ENCODE results near the gene PROP1. TPM values are rescaled to one million over a fixed set of nuclear protein-coding genes. Genes with fewer than 3 reads are reported as not detected.
A peak's percentile ranks its signal among the peaks of the same experiment; 100 is the strongest.
"Not testable (repeated sequence)": the region's sequence is repeated elsewhere in the genome, so short reads cannot be mapped to it uniquely, and the experiment has no call there.

PROP1 gene
- total and polyA plus RNA-seq, 2 donors = not detected

GRCh38 chr5:177984584-177985206 lies 11.3 kb downstream of the PROP1 start:
- H3K9me3 ChIP-seq (ENCODE audit: control insufficient read depth in 2 of 2, insufficient read depth in 1 of 2, low read length in 1 of 2) = peaks cover 1 to 3% of the 10 kb centered on the region in 2 donors
- 5% methylated on average over 47 of the region's 47 CpGs for WGBS
- DNase-seq (ENCODE audit: low read depth in 6 of 9, low spot score in 9 of 9) = no peak
- peaks cover 51 to 84% of the 10 kb centered on the region in 2 donors for H3K27me3 ChIP-seq (ENCODE audit: control insufficient read depth in 2 of 2, insufficient read depth in 1 of 2, low read length in 1 of 2)
- no peaks in the 10 kb centered on the region for H3K36me3 ChIP-seq (ENCODE audit: control insufficient read depth in 2 of 2, insufficient read depth in 2 of 2, low read length in 1 of 2)
- no peak overlapping the region for H3K4me3 ChIP-seq (ENCODE audit: low read length in 2 of 2)
- H3K27ac ChIP-seq (ENCODE audit: low read depth in 1 of 2, low read length in 1 of 2) = no peak overlapping the region
- H3K4me1 ChIP-seq (ENCODE audit: control insufficient read depth in 2 of 2, insufficient read depth in 2 of 2, low read length in 2 of 2) = peaks cover 0 to 10% of the 10 kb centered on the region in 2 donors

GRCh38 chr5:177983763-177984583 lies 12.1 kb downstream of the PROP1 start:
- no peak overlapping the region for H3K4me3 ChIP-seq (ENCODE audit: low read length in 2 of 2)
- DNase-seq (ENCODE audit: low read depth in 6 of 9, low spot score in 9 of 9) = no peak

GRCh38 chr5:177982956-177983355 lies 13.1 kb downstream of the PROP1 start:
- H3K9me3 ChIP-seq (ENCODE audit: control insufficient read depth in 2 of 2, insufficient read depth in 1 of 2, low read length in 1 of 2) = peaks cover 1 to 3% of the 10 kb centered on the region in 2 donors
- peaks cover 0 to 10% of the 10 kb centered on the region in 2 donors for H3K4me1 ChIP-seq (ENCODE audit: control insufficient read depth in 2 of 2, insufficient read depth in 2 of 2, low read length in 2 of 2)
- no peak for DNase-seq (ENCODE audit: low read depth in 6 of 9, low spot score in 9 of 9)
- peaks cover 51 to 74% of the 10 kb centered on the region in 2 donors for H3K27me3 ChIP-seq (ENCODE audit: control insufficient read depth in 2 of 2, insufficient read depth in 1 of 2, low read length in 1 of 2)
- H3K36me3 ChIP-seq (ENCODE audit: control insufficient read depth in 2 of 2, insufficient read depth in 2 of 2, low read length in 1 of 2) = no peaks in the 10 kb centered on the region
- H3K27ac ChIP-seq (ENCODE audit: low read depth in 1 of 2, low read length in 1 of 2) = no peak overlapping the region
- WGBS = 93% methylated on average over 5 of the region's 5 CpGs
- no peak overlapping the region for H3K4me3 ChIP-seq (ENCODE audit: low read length in 2 of 2)

More at GRCh38 chr5:177983763-177984583, 12.1 kb downstream of the PROP1 start:
- H3K27me3 ChIP-seq (ENCODE audit: control insufficient read depth in 2 of 2, insufficient read depth in 1 of 2, low read length in 1 of 2) = peaks cover 51 to 79% of the 10 kb centered on the region in 2 donors
- H3K27ac ChIP-seq (ENCODE audit: low read depth in 1 of 2, low read length in 1 of 2) = no peak overlapping the region
- no peaks in the 10 kb centered on the region for H3K36me3 ChIP-seq (ENCODE audit: control insufficient read depth in 2 of 2, insufficient read depth in 2 of 2, low read length in 1 of 2)
- 29% methylated on average over 46 of the region's 46 CpGs for WGBS
- peaks cover 1 to 3% of the 10 kb centered on the region in 2 donors for H3K9me3 ChIP-seq (ENCODE audit: control insufficient read depth in 2 of 2, insufficient read depth in 1 of 2, low read length in 1 of 2)
- peaks cover 0 to 10% of the 10 kb centered on the region in 2 donors for H3K4me1 ChIP-seq (ENCODE audit: control insufficient read depth in 2 of 2, insufficient read depth in 2 of 2, low read length in 2 of 2)

- WGBS = 23% methylated on average over 17 of the region's 17 CpGs
- H3K4me1 ChIP-seq (ENCODE audit: control insufficient read depth in 2 of 2, insufficient read depth in 2 of 2, low read length in 2 of 2) = peaks cover 0 to 10% of the 10 kb centered on the region in 2 donors
- no peak overlapping the region for H3K27ac ChIP-seq (ENCODE audit: low read depth in 1 of 2, low read length in 1 of 2)
- peak in 4 of 9 donors; percentile 9 to 50 (median 30) for DNase-seq (ENCODE audit: low read depth in 6 of 9, low spot score in 9 of 9)
- H3K27me3 ChIP-seq (ENCODE audit: control insufficient read depth in 2 of 2, insufficient read depth in 1 of 2, low read length in 1 of 2) = peaks cover 49 to 67% of the 10 kb centered on the region in 2 donors
- peaks cover 1 to 3% of the 10 kb centered on the region in 2 donors for H3K9me3 ChIP-seq (ENCODE audit: control insufficient read depth in 2 of 2, insufficient read depth in 1 of 2, low read length in 1 of 2)
- H3K4me3 ChIP-seq (ENCODE audit: low read length in 2 of 2) = no peak overlapping the region
- H3K36me3 ChIP-seq (ENCODE audit: control insufficient read depth in 2 of 2, insufficient read depth in 2 of 2, low read length in 1 of 2) = no peaks in the 10 kb centered on the region
Measured at GRCh38 chr5:177982072-177982727, 13.8 kb downstream of the PROP1 start.

GRCh38 chr5:177981296-177982071 lies 14.6 kb downstream of the PROP1 start:
- no peak overlapping the region for H3K27ac ChIP-seq (ENCODE audit: low read depth in 1 of 2, low read length in 1 of 2)
- no peaks in the 10 kb centered on the region for H3K36me3 ChIP-seq (ENCODE audit: control insufficient read depth in 2 of 2, insufficient read depth in 2 of 2, low read length in 1 of 2)
- H3K27me3 ChIP-seq (ENCODE audit: control insufficient read depth in 2 of 2, insufficient read depth in 1 of 2, low read length in 1 of 2) = peaks cover 42 to 60% of the 10 kb centered on the region in 2 donors
- no peak for DNase-seq (ENCODE audit: low read depth in 6 of 9, low spot score in 9 of 9)
- WGBS = 84% methylated on average over 26 of the region's 26 CpGs
- peaks cover 1 to 3% of the 10 kb centered on the region in 2 donors for H3K9me3 ChIP-seq (ENCODE audit: control insufficient read depth in 2 of 2, insufficient read depth in 1 of 2, low read length in 1 of 2)
- peaks cover 0 to 10% of the 10 kb centered on the region in 2 donors for H3K4me1 ChIP-seq (ENCODE audit: control insufficient read depth in 2 of 2, insufficient read depth in 2 of 2, low read length in 2 of 2)
- no peak overlapping the region for H3K4me3 ChIP-seq (ENCODE audit: low read length in 2 of 2)

- 70% methylated on average over 10 of the region's 10 CpGs for WGBS
- Histone ChIP-seq H3K27me3 (ENCODE audit: control insufficient read depth in 2 of 2, insufficient read depth in 1 of 2, low read length in 1 of 2) (peaks cover 37 to 52% of the 10 kb centered on the region in 2 donors), H3K27ac (ENCODE audit: low read depth in 1 of 2, low read length in 1 of 2) (no peak overlapping the region)
Measured at GRCh38 chr5:177980743-177981151, 15.3 kb downstream of the PROP1 start.

GRCh38 chr5:177977600-177977999 lies 18.4 kb downstream of the PROP1 start:
- H3K27ac ChIP-seq (ENCODE audit: low read depth in 1 of 2, low read length in 1 of 2); H3K4me1 ChIP-seq (ENCODE audit: control insufficient read depth in 2 of 2, insufficient read depth in 2 of 2, low read length in 2 of 2); H3K9me3 ChIP-seq (ENCODE audit: control insufficient read depth in 2 of 2, insufficient read depth in 1 of 2, low read length in 1 of 2); DNase-seq (ENCODE audit: low read depth in 6 of 9, low spot score in 9 of 9); H3K36me3 ChIP-seq (ENCODE audit: control insufficient read depth in 2 of 2, insufficient read depth in 2 of 2, low read length in 1 of 2); H3K4me3 ChIP-seq (ENCODE audit: low read length in 2 of 2): not testable (repeated sequence)
- WGBS = 73% methylated on average over 8 of the region's 8 CpGs
- peaks cover 5 to 21% of the 10 kb centered on the region in 2 donors for H3K27me3 ChIP-seq (ENCODE audit: control insufficient read depth in 2 of 2, insufficient read depth in 1 of 2, low read length in 1 of 2)

More at GRCh38 chr5:177980743-177981151, 15.3 kb downstream of the PROP1 start:
- H3K9me3 ChIP-seq (ENCODE audit: control insufficient read depth in 2 of 2, insufficient read depth in 1 of 2, low read length in 1 of 2) = peaks cover 1 to 3% of the 10 kb centered on the region in 2 donors
- H3K36me3 ChIP-seq (ENCODE audit: control insufficient read depth in 2 of 2, insufficient read depth in 2 of 2, low read length in 1 of 2) = no peaks in the 10 kb centered on the region
- H3K4me3 ChIP-seq (ENCODE audit: low read length in 2 of 2) = no peak overlapping the region
- peaks cover 0 to 10% of the 10 kb centered on the region in 2 donors for H3K4me1 ChIP-seq (ENCODE audit: control insufficient read depth in 2 of 2, insufficient read depth in 2 of 2, low read length in 2 of 2)
- no peak for DNase-seq (ENCODE audit: low read depth in 6 of 9, low spot score in 9 of 9)

- WGBS = 94% methylated on average over 5 of the region's 5 CpGs
- DNase-seq (ENCODE audit: low read depth in 6 of 9, low spot score in 9 of 9) = no peak
- H3K9me3 ChIP-seq (ENCODE audit: control insufficient read depth in 2 of 2, insufficient read depth in 1 of 2, low read length in 1 of 2) = no peaks in the 10 kb centered on the region
Measured at GRCh38 chr5:177973066-177973635, 22.9 kb downstream of the PROP1 start.

More at GRCh38 chr5:177973066-177973635, 22.9 kb downstream of the PROP1 start:
- H3K4me3 ChIP-seq (ENCODE audit: low read length in 2 of 2) = no peak overlapping the region
- H3K27ac ChIP-seq (ENCODE audit: low read depth in 1 of 2, low read length in 1 of 2) = no peak overlapping the region
- H3K4me1 ChIP-seq (ENCODE audit: control insufficient read depth in 2 of 2, insufficient read depth in 2 of 2, low read length in 2 of 2) = no peaks in the 10 kb centered on the region
- H3K36me3 ChIP-seq (ENCODE audit: control insufficient read depth in 2 of 2, insufficient read depth in 2 of 2, low read length in 1 of 2) = no peaks in the 10 kb centered on the region
- peaks cover 0 to 2% of the 10 kb centered on the region in 2 donors for H3K27me3 ChIP-seq (ENCODE audit: control insufficient read depth in 2 of 2, insufficient read depth in 1 of 2, low read length in 1 of 2)
